Stimulated activated CD4-positive, alpha-beta T cell treated with anti-CD3 and anti-CD28 coated beads, TNF-alpha, amount 100 ng/mL, for 24 hours (primary cell): Measurements from ENCODE around the gene TCF25.

Source experiments
- DNase-seq, 3 experiments: peaks; one replicate each; pipeline ENCODE4 v3.0.0-alpha.2; 2020; ENCODE audit warnings: low read depth in 3 of 3

The TCF25 gene

DNA sequence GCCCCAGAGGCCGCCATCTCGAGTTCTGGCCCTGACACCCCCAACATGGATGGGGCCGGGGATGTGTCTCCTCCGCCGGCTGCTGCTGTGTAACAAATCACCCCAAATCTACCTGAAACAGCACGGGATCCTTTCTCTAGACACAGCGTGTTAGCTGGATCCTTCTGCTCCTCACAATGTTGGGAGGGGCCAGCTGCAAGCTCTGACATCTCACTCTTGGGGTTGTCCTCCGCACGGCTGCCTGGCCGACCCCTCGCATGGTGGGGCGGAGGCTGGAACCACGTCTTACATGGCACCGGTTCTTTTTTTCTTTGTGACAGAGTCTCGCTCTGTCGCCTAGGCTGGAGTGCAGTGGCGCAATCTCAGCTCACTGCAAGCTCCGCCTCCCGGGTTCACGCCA, 63.6 kb downstream of the TCF25 start:
- no peak for DNase-seq

DNA sequence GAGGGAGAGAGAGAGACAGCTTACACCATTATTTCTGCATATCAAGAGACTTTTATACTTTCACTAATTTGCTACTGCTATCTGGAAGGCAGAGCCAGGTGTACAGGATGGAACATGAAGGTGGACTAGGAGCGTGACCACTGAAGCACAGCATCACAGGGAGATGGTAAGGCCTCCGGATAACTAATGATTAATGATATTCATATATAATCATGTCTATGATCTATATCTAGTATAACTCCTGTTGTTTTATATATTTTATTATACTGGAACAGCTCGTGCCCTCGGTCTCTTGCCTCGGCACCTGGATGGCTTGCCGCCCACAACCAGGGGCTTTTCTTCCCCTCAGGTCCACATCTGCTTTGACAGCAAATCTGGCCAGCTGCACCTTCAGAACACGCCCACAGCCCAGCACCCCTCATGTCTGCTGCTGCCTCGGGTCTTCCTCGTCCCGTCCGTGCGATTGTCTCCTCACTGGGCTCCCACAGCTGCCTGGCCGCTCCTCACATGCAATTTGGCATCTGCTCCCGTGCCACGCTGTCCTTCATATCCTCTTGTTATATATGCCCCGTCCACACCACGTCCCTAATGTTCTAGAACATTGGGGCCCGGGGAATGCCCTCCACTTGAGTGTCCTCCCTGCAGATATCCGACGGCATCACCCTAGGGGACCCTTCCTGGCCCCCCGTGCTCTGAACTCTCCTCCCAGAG, 64.9 kb downstream of the TCF25 start:
- no peak for DNase-seq

GRCh38 chr16:89944773-89945172, 71.4 kb downstream of the TCF25 start:
- DNase-seq: no peak

GRCh38 chr16:89945654-89946053, 72.3 kb downstream of the TCF25 start:
- no peak for DNase-seq

- DNase-seq: no peak
Observed at GRCh38 chr16:89946515-89946914, 73.1 kb downstream of the TCF25 start.

- DNase-seq: no peak
Observed at GRCh38 chr16:89949121-89949742, 75.8 kb downstream of the TCF25 start.

GRCh38 chr16:89949756-89950155, 76.4 kb downstream of the TCF25 start:
- DNase-seq: no peak

DNA sequence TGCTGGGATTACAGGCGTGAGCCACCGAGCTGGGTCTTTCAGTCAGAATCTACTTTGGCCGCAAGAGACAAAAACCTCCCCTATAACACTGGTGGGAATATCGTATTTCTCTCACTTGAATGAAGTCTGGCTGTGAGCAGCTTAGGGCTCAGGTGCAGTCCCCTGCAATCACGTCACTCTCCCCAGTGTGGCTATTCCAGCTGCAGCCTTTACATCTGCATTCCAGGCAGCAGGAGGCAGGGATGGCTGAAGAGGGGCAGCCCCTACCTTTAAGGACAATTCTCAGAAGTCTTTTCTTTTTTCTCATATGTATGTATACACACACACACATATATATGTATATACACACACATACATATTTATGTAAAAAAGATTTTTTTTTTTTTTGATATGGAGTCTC, 78.1 kb downstream of the TCF25 start:
- DNase-seq: no peak

GRCh38 chr16:89952049-89952448, 78.7 kb downstream of the TCF25 start:
- DNase-seq: no peak

DNA sequence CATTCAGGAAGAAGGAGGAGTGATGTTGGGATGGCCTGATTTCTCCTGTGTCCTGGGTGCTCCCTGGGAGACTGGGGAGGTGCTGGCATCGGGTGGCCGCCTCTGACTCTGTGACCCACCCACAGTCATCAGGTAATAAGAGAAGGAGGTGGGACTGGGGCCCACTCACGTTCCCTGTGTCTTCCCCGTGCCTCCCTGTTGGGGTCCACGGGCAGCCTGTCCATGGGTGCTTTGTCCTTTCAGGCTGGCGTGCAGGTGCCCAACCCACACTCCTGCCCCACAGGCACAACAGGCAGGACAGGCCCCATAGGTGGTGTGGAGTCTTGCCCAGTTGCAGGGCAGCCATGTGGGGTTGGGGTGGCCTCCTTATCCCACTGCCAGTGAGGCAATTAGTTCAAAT, 79.2 kb downstream of the TCF25 start:
- DNase-seq: no peak

DNA sequence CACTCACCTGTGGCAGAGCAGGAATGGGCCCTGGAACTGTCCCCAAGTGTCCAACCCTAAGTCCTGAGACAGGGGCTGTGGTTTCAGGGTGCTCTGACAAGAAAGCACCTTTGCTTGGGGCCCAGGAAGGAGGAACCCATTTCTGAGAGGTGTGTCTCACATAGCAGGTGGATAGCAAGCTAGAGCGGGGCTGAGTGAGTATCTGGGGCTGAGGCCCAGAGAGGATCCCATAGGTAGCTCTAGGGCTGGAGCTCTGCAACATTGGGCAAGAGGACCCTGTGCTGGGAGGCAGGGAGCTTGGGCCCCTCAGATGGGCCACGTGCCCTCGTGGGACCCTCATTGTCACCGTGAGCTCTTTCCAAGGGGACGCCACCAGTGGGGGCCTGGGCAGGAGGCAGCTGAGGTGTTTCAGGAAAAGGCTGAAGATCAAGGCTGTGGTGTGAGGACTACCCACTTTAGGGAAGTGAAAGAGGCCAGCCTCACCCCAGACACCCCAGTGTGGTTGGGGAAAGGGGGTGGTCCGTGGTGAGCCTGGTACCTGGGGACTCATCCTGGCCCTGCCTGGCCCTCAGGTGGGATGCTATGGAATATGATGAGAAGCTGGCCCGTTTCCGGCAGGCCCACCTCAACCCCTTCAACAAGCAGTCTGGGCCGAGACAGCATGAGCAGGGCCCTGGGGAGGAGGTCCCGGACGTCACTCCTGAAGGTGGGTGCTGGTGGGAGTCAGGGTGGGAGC, 80.4 kb downstream of the TCF25 start:
- no peak for DNase-seq

- no peak for DNase-seq
Observed at GRCh38 chr16:89954462-89954861, 81.1 kb downstream of the TCF25 start.

DNA sequence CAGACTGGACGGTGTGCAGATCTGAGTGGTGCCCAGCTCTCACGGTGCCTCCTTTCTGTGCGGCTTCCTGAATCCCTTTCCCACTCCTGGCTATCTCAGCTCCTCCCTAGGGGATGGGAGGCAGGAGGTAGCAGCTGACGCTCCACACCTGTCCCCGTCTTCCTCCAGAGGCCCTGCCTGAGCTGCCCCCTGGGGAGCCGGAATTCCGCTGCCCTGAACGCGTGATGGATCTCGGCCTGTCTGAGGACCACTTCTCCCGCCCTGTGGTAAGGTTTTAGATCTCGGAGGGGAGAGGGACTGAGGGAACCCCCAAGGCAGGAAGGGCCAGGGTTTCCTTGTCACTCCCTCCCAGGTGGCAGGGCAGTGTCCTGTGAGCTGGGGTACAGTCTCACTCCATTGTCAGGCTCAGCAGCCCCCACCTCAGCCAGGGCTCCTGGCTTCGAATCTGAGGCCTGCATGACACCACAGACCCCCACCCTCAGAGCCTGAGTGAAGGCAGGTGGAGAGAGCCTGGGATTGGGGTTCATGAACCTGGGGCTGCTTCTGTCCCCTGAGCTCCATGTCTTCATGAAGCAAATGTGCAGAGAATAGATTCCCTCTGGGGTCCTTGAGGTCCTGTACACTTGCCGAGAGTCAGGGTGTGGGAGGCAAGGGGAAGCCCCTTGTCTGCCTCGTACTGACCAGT, 81.8 kb downstream of the TCF25 start:
- DNase-seq: no peak

DNA sequence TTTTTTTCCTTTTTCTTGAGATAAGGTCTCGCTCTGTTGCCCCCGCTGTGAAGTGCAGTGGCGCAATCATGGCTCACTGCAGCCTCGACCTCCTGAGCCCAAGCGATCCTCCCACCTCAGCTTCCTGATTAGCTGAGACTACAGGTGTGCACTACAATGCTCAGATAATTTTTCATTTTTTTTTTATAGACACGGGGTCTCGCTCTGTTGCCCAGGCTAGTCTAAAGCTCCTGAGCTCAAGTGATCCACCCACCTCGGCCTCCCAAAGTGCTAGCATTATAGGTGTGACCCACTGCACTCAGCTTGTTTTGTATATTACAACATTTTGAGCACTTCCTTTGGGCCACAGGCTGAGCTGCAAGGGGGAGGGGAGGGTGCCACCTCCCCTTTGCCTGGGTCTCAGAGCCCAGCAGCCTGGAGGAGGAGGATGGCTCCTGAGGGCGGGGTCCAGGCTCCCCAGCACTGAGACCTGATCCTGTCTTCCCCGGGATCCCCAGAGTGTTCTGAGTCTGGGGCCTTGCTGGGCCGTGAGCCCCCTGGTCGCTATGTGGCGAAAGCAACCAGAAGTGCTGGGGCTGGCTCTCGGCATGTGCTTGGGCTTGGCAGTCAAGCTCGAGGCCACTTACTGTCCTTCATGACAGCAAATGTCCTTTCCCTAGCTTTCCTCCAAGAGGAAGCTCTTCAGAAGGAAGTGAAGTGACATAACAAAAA, 83.3 kb downstream of the TCF25 start:
- DNase-seq: no peak

DNA sequence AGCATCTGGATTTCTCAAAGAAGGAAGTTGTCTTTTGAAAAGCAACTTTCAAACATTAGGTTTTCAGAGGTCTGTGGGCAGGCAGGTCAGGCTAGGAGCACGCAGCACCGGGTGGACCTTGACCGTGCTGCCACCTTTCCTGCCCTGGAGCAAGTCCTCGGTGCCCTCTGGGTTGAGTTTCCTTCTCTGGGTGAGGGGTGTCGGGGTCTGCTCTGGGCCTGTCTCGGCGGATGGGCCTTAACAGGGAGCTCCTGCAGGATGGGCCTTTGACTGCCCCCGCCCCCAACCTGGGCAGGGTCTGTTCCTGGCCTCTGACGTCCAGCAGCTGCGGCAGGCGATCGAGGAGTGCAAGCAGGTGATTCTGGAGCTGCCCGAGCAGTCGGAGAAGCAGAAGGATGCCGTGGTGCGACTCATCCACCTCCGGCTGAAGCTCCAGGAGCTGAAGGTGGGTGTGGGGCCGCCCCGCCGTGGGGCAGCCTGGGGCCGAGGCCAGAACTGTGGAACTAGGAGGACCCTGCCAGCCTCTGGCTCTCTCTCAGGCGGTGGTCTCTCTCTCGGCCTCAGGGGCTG, 83.9 kb downstream of the TCF25 start:
- no peak for DNase-seq

- DNase-seq: no peak
Observed at GRCh38 chr16:89958068-89958467, 84.7 kb downstream of the TCF25 start.

- no peak for DNase-seq
Observed at GRCh38 chr16:89958596-89958995, 85.2 kb downstream of the TCF25 start.

- no peak for DNase-seq
Observed at GRCh38 chr16:89960966-89961365, 87.6 kb downstream of the TCF25 start.
